GM18502 (cell line): ENCODE data around the gene FGF14.
A peak's percentile ranks its signal among the peaks of the same experiment; 100 is the strongest.

Experiments used
- ATAC-seq: cut with Tn5 transposase; IDR thresholded peaks from one replicate; pipeline ENCODE4 v1.9.1; 2021; ENCODE audit warnings: mild to moderate bottlenecking; ENCODE audit not compliant: unreplicated experiment, poor library complexity

FGF14 gene

DNA sequence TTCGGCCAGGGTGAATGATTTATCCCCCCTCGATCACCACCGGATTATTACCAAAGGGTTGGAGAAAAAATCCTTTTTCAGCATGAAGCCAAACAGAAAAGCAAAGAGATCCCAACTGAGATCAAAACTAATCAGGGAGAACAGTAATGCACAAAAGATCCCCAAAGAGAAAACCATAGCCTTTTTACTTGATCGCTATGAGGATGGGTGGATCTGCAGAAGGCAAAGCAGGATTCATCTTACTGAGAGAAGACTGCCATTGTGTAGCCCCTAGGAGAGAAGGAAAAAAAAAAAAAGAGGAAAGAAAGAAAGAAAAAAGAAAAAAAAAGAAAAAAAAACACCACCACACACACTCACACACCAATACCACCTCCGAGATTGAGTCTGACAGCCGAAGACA, at the start of gene FGF14:
Gene FGF14 (minus strand): TSS at position 283 of the 400 bp plus-strand sequence.
- no peak for ATAC-seq

- no peak for ATAC-seq
Observed at GRCh38 chr13:102443249-102443648, 41.4 kb upstream of the FGF14 start.

DNA sequence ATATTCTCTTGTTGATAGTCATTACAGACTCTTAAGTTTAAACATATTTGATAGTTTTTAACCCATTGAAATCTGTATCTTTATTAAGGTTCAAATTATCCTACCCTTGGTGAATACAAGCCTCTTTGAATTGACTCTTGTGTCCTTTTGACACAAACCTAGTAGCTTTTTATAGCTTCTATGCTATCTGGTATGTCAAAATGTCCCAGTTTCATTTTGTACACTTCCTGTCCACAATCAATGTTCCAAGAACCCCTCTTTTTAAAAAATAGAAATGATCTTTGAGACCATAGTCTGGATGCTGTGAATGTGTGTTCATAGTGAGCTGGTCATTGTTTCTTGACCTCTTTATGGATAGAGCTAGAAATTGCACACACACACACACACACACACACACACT, 39.2 kb upstream of the FGF14 start:
- peak; percentile 56 for ATAC-seq

GRCh38 chr13:102440259-102440936, 38.5 kb upstream of the FGF14 start:
- peak; percentile 49 for ATAC-seq

GRCh38 chr13:102422690-102423089, 20.8 kb upstream of the FGF14 start:
- ATAC-seq: no peak

DNA sequence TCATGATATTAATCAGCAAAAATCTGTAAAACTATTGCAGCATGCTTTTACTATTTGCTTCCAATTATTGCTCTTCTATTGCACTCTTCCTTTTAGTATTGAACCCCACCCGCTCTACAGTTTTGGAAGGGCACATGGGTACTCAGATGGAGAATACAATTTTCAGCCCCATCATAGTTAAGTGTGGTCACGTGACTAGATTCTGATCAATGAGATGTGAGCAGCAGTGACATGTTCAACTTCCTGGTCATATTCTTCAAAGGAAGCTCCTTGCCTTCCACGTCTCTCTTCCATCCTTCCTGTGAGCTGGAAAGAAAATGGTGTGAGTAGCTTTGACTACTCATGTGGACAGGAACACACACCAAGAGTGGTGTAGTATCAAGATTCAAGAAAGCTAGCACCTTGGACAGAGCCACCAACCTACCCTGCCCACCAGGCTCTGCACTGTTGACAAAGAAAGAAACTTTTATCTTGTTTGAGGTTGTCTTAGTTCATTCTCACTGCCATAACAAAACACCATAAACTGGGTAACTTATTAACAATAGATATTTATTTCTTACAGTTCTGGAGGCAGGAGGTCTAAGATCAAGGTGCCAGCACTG, 3.8 kb upstream of the FGF14 start:
- ATAC-seq: no peak

GRCh38 chr13:102402290-102402689, 442 bp upstream of the FGF14 start:
- peak; percentile 73 for ATAC-seq

GRCh38 chr13:102401265-102401664, 583 bp downstream of the FGF14 start:
- ATAC-seq: no peak

- ATAC-seq: no peak
Observed at GRCh38 chr13:102400675-102401145, 1.1 kb downstream of the FGF14 start.

GRCh38 chr13:102399791-102400674, 1.8 kb downstream of the FGF14 start:
- peak; percentile 42 for ATAC-seq

- no peak for ATAC-seq
Observed at GRCh38 chr13:102395939-102396338, 5.9 kb downstream of the FGF14 start.

- no peak for ATAC-seq
Observed at GRCh38 chr13:102395174-102395573, 6.7 kb downstream of the FGF14 start.

DNA sequence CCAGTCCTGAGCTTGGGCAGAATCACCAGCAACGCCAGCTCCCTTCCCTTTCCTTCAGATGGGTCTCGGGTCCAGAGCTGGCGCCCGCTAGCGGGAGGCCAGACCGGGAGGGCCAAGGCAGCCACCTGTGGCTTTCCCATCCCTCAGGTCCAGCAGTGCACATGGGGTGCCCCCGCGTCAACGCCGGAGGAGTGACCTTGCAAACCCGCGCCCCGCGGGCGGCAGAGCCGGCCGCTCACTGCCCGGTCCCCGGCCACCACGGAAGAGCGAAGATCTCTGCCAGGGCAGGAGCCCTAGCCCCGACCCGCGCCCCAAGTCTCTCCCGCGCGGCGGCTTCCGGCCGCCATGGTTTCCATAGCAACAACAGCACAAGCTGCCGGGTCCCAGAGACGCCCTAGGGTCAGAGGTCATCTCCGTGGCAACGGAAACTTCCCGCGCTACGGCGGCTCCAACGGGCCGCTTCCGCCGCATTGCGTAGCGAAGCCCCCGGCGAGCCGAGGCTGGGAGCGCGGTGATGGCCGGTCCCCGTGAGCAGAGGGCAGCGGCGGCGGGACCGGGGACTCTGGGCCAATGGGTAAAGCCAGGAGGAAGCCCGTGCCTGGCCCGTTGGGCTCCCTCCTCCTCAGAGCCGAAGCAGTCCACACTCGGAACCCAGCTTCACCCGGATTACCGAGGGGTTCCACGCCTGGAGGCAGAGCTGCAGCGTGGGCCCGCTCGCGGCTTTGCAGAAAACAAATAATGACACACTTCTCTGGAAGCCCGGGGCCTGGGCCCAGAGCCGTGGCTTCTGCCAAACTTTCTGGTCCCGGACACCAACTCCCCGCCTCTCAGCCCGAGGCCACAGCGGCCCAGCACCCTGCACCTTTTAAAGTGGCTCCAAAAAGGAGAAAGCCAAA, 7.4 kb downstream of the FGF14 start:
- ATAC-seq: peak; percentile 97

DNA sequence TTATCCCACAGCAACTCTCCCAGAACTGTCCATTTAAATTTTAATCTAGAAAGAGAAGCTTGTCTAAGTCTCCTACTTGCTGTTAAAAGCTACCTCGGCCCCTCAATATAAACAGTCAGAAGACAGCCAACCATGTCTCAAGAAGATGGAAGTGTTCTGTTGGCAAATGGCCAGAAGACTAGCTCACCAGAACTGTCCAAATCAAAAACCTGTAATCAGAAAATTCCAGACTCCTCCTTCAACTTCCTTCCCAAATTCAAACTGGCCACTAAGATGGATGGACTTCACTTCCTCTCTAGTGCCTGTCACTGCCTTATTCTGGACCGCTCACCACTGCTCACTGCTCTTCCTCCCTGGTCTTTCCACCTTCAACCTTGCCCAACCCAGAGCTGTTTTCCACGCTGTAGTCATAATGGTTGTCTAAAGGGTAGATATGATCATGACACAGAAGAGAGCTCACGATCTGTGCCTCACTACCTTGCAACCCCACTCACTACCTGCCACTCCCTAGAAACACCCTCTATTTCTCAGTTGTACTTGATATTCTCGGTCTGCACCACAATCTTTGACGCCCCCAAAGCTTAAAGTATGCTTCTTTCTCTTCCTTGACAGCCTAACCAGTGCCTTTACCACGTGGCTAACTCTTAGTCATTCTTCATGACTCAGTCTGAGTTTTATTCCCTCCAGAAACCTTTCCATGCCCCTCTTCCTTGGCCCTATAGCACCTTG, 9.2 kb downstream of the FGF14 start:
- no peak for ATAC-seq

- no peak for ATAC-seq
Observed at GRCh38 chr13:102386461-102386860, 15.4 kb downstream of the FGF14 start.

- no peak for ATAC-seq
Observed at GRCh38 chr13:102380012-102380411, 21.8 kb downstream of the FGF14 start.

DNA sequence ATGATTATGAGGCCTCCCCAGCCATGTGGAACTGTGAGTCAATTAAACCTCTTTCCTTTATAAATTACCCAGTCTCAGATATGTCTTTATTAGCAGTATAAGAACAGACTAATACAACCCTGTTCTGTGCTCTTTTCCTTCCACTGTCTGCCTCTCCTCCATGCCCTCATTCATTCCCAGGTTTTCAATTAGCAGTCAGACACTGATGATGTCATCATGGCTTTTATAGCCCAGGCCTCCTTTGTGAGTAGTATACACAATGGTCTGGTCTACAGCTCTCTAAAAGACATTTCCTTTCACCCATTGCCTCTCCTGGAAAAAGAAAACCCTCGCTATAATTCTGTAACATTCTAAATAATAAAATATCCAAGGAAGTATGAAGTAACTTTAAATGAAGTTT, 25.5 kb downstream of the FGF14 start:
- ATAC-seq: no peak

DNA sequence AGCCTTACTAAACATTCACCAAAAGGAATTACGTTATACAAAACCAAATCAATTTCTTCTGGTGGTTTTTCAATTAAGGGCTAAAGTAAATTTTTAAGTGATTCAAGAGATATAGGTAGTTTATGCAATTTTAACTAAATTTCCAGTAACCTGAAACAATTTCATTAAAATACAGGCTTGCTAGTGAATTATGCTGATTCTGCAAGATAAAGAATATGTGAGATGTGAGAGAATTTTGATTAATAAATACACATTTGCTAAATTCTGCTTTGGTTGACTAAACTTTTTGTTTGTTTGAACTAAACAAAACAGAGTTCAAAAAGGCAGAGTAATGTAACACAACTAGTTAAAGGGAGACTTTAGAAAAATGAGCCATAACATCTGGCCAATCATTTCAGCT, 27.1 kb downstream of the FGF14 start:
- no peak for ATAC-seq

DNA sequence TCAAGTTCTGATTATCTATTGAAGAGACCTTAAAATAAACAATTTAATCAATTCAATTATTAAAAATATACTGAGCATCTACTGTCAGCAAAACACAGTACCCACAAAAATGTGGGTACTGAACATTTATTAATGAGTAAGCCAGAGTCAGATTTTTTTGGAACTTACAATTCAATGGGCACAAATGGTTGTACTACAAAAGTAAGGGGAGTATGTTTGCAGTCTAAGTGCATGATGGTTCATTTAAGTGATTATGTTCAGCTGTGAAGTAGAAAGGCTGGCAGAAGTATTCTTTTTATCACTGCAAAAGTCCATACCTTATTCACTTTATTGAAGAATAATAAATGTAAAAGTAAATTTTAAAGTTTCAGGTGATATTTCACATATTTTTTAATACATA, 27.6 kb downstream of the FGF14 start:
- no peak for ATAC-seq
